ENCODE results near the gene TMEM35B. TPM values are rescaled to one million over a fixed set of nuclear protein-coding genes. Genes with fewer than 3 reads are reported as not detected.
"Not testable (repeated sequence)": the region's sequence is repeated elsewhere in the genome, so short reads cannot be mapped to it uniquely, and the experiment has no call there.

The TMEM35B gene
- total RNA-seq, 2 donors from 2014 or later, result 25.2 to 30.6 TPM

- no peaks in the 10 kb centered on the region for H3K27me3 ChIP-seq
- no peaks in the 10 kb centered on the region for H3K4me1 ChIP-seq
- no peak overlapping the region for H3K27ac ChIP-seq
- DNase-seq (ENCODE audit: low spot score), result no peak
- no peaks in the 10 kb centered on the region for H3K9me3 ChIP-seq
- no peaks in the 10 kb centered on the region for H3K36me3 ChIP-seq
- no peak for TF ChIP-seq CTCF (IDR thresholded peaks at IDR 0.05)
- no peak overlapping the region for H3K4me3 ChIP-seq
Observed at GRCh38 chr1:34970220-34970735, 14.9 kb downstream of the TMEM35B start.

GRCh38 chr1:34968297-34968696 is 16.9 kb downstream of the TMEM35B start:
- not testable (repeated sequence) for H3K4me3 ChIP-seq

GRCh38 chr1:34967672-34968071 is 17.5 kb downstream of the TMEM35B start:
- H3K27me3 ChIP-seq; H3K4me3 ChIP-seq; H3K27ac ChIP-seq; H3K9me3 ChIP-seq; H3K4me1 ChIP-seq; DNase-seq (ENCODE audit: low spot score); H3K36me3 ChIP-seq: not testable (repeated sequence)

More at GRCh38 chr1:34968297-34968696, 16.9 kb downstream of the TMEM35B start:
- H3K27ac ChIP-seq; H3K36me3 ChIP-seq; H3K27me3 ChIP-seq; H3K9me3 ChIP-seq; H3K4me1 ChIP-seq; DNase-seq (ENCODE audit: low spot score): not testable (repeated sequence)

GRCh38 chr1:34965597-34965996 is 19.6 kb downstream of the TMEM35B start:
- Histone ChIP-seq H3K27ac (no peak overlapping the region), H3K4me3 (no peak overlapping the region), H3K9me3 (no peaks in the 10 kb centered on the region), H3K36me3 (no peaks in the 10 kb centered on the region), H3K4me1 (no peaks in the 10 kb centered on the region), H3K27me3 (no peaks in the 10 kb centered on the region)
- DNase-seq (ENCODE audit: low spot score), result no peak
- no peak for TF ChIP-seq CTCF (IDR thresholded peaks at IDR 0.05)

GRCh38 chr1:34950428-34950827 is 34.7 kb downstream of the TMEM35B start:
- Histone ChIP-seq H3K4me1 (no peaks in the 10 kb centered on the region), H3K4me3 (no peak overlapping the region), H3K27ac (no peak overlapping the region), H3K27me3 (no peaks in the 10 kb centered on the region), H3K36me3 (no peaks in the 10 kb centered on the region), H3K9me3 (no peaks in the 10 kb centered on the region)
- TF ChIP-seq CTCF (IDR thresholded peaks at IDR 0.05), result no peak
- no peak for DNase-seq (ENCODE audit: low spot score)

- H3K36me3 ChIP-seq; H3K27ac ChIP-seq; H3K9me3 ChIP-seq; H3K27me3 ChIP-seq; H3K4me1 ChIP-seq; DNase-seq (ENCODE audit: low spot score); H3K4me3 ChIP-seq: not testable (repeated sequence)
Observed at GRCh38 chr1:34948739-34949138, 36.4 kb downstream of the TMEM35B start.

- H3K27ac ChIP-seq; H3K4me1 ChIP-seq; H3K9me3 ChIP-seq; H3K36me3 ChIP-seq; H3K27me3 ChIP-seq; DNase-seq (ENCODE audit: low spot score); H3K4me3 ChIP-seq: not testable (repeated sequence)
Observed at GRCh38 chr1:34947641-34948314, 37.4 kb downstream of the TMEM35B start.

GRCh38 chr1:34946211-34946610 is 38.9 kb downstream of the TMEM35B start:
- Histone ChIP-seq H3K9me3 (no peaks in the 10 kb centered on the region), H3K36me3 (no peaks in the 10 kb centered on the region), H3K27ac (no peak overlapping the region), H3K27me3 (no peaks in the 10 kb centered on the region), H3K4me1 (no peaks in the 10 kb centered on the region), H3K4me3 (no peak overlapping the region)
- no peak for DNase-seq (ENCODE audit: low spot score)
- no peak for TF ChIP-seq CTCF (IDR thresholded peaks at IDR 0.05)

- not testable (repeated sequence) for H3K4me3 ChIP-seq; H3K27me3 ChIP-seq; H3K27ac ChIP-seq; DNase-seq (ENCODE audit: low spot score); H3K4me1 ChIP-seq; H3K9me3 ChIP-seq; H3K36me3 ChIP-seq
Observed at GRCh38 chr1:34941798-34942197, 43.3 kb downstream of the TMEM35B start.
